HCEC 1CT (cell line): ENCODE results near the gene SPPL2B.

Experiments
- DNase-seq: peaks from one replicate; pipeline ENCODE4 v3.0.0-alpha.2; 2017

SPPL2B gene

GRCh38 chr19:2302319-2303210 is 25.9 kb upstream of the SPPL2B start:
- no peak for DNase-seq

DNA sequence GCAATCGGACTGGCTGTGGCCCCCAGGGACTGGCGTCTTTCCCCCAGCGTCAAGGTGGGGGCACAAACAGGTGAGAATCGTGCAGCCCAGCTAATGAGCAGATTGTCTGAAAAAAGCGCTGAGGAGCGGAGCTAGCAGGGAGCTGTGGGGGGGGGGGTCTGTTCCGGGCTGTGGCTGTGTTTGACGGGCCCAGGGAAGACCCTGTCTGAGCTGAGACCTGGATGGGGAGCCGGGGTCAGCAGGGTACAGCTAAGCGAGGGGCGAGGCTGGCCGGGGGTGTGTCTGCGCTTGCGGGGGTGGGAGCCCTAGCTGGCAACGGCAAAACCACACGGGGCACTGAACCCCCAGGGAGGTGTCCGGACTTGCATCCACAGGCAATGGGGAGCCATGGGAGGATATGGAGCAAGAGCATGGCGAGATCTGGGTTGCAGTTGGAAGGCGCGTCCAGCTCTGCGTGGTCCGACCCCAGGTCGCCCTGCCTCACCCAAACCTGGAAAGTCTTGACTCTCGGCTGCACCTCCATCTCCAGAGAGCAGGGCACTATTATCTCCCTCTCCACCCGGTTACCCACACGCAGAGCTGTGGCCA is 25.2 kb upstream of the SPPL2B start:
- DNase-seq = no peak

DNA sequence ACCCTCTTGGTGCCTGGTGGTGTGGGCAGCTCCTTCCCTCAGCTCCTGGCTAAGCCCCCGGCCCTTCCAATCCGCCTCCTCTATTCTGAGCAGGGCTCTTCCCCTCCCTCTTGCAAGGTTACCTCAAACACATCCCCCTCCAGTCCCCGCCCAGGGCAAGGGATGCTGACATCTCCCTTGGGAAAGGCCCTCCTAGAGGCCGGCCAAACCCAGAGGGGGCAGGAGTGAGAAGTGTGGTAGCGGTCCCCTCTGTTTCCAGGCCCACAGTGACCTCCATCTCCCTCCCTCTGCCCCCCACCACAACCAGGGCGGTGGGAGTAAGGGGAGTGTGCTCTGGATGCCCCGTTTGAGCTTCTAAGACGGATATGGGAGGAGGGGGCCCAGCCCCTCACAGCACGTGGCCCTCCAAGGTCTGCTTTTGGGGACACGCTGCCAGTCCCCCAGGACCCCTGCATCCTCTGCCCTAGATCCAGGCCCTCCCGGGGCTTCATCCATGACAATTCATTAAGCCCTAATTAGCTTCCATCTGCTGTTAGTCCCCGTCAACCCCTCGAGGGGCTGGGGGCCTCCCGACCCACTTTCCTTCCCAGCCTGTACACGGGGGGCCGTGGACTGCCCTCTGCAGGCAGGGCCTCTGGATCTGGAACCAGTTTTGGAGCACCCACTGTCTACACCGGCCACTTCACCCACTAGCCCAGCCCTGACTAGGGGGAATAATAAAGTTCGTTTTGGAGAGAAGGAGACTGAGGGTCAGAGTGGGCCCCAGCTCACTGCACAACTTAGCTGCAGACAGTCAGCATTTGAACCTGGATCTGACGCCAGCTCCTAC is 22.8 kb upstream of the SPPL2B start:
- no peak for DNase-seq

- DNase-seq = no peak
Observed at GRCh38 chr19:2306281-2306806, 22.1 kb upstream of the SPPL2B start.

DNA sequence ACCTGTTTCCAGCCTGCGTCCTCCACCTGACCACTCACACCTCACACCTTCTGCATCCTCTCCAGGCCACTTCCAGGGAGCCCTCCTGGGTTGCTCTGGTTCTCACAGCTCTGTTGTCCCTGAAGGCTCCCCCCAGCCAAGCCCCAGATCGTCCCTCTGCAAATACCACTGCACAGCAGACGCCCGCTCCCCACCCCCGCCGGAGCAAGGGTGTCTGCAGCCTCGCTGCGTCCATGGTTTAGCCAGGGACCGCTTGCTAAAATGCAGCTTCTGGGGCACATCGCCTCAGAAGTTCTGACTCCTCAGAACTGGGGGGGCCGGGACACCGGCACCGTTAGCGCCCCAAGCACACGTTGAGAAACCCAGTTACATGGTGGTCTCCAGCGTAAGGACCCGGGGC is 21.5 kb upstream of the SPPL2B start:
- no peak for DNase-seq

DNA sequence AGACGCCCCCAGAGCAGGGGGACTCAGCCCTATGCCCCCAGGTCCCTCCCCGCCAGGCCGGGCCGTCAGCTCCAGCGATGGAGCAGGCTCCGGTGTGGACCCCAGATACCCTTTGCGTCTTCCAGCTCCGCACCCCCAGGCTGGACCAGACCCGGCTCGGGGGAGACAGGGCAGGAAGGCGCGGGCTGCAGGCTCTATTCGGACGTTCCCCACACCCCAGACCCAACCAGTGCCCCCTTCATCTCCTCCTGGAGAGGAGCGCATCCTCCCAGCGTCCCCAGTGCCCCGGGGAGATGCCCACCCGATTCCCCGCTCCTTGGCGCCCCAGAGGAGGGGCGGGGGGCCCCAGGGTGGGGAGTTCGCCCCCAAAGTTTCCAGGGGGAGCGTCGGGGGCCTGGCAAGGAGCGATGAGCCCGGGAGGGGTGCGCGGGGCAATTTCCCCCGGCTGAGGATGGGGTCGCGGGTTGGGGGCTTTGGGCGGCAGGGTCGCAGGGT is 20.9 kb upstream of the SPPL2B start:
- no peak for DNase-seq

- DNase-seq = no peak
Observed at GRCh38 chr19:2308114-2308556, 20.3 kb upstream of the SPPL2B start, which contains the start of gene LINGO3. LINGO3 (minus strand) TSS chr19:2308154; CDS start chr19:2291776, 16,378 bp downstream.

DNA sequence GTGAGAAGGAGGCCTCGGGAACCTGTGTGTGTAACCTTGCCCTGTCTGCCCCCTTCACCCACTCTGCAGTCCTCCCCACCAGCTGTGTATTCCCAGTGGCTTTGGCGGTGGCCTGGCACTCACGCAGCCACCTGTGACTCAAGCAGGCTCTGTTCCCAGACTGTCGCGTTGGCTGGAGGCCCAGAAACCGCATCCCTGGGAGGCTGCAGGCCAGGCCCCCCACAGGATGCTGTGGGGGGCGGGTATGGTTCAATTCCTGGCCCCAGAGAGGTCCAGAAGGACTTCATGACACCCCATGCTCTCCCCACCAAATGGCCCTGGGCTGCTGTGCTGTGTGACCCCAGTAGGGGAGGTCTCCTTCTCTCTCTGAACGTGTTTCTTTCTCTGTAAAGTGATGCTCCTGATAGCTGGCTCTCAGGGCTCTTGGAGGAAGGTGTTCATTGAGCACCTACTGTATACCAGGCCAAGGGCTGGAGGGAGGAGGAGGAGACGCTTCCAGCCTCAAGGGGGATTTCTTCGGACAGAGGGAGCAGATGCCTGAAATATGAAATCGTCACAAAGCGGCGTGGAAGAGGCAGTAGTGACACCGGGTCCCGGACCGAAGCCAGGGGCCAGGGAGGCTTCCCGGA is 18.6 kb upstream of the SPPL2B start:
- DNase-seq = no peak

- no peak for DNase-seq
Observed at GRCh38 chr19:2311093-2311492, 17.4 kb upstream of the SPPL2B start.

GRCh38 chr19:2312820-2313501 is 15.5 kb upstream of the SPPL2B start:
- no peak for DNase-seq

GRCh38 chr19:2315121-2315817 is 13.2 kb upstream of the SPPL2B start:
- no peak for DNase-seq

GRCh38 chr19:2315818-2316353 is 12.6 kb upstream of the SPPL2B start:
- DNase-seq = peak; percentile 13

DNA sequence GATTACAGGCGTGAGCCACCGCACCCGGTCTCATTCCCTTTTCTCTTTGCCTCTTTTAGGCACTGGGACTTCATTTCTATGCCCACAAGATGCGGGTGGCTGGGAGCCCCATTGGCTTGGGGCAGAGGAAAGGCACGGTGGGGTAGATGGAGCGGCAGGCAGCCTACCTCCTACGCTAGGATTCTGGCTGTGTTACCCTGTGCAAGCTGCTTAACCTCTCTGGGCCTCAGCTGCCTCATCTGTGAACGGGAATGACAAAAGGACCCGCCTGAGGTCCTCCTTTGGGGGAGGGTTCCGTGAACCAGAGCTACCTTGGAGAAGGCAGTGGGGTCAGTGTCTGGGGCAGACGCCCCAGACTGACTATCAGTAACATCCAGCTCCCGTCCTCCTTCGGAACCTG is 11.2 kb upstream of the SPPL2B start:
- no peak for DNase-seq

DNA sequence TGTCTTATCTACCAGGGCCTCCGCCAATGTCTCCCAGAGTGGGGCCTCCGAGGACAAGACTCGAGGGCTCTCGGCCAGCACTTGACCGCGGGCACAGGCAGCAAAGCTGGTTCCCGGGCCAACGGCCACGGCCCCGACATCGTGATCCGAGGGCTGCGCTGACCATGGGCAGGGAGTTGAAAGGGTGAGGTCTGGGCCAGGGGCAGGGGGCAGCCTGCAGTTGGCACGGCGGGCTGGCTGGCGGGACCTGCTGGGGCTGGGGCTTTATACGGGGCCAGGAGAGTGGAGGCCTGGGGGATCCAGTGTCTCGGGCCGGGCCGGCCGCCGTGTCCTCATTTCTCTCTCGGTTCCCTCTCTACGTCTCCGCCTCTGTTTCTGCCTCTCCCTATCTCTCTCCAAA is 10.7 kb upstream of the SPPL2B start:
- no peak for DNase-seq

GRCh38 chr19:2318923-2319322 is 9.6 kb upstream of the SPPL2B start:
- DNase-seq = no peak

DNA sequence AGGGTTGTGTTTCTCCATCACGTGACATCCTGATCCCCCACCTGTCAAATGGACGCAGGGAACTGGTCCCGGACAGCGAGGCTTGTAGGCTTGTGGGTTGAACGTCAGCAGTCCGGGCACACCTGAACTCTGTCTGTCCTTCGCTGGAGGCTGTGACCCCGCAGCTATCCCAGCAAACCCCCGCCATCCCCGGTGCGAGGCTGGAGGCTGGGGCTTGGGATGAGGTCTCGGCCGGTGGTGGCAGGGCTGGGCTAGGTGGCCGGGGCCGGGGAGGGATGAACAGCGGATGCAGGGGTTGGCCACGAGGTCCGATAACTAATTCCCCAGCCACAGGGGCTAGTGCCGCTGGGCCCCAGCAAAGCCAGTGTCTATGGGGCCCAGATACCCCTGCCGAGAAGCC is 8.9 kb upstream of the SPPL2B start:
- DNase-seq = no peak

DNA sequence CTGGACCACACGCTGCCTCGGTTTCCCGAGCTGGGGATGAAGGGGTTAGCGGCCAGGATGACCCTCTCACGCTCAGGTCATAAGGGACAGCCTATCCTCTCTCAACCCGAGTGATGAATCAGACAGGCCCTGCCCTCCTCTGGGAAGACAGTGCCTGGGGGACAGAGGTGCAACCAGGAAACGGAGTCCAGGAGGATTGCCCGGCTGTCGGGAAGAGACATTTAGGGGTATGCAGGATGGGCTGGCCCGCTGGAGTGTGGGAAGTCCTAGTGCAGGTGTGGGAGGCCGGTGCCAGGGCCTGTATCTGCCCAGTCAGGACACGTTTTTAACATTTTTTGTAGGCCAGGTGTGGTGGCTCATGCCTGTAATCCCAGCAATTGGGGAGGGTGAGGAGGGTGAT is 8.4 kb upstream of the SPPL2B start:
- no peak for DNase-seq

DNA sequence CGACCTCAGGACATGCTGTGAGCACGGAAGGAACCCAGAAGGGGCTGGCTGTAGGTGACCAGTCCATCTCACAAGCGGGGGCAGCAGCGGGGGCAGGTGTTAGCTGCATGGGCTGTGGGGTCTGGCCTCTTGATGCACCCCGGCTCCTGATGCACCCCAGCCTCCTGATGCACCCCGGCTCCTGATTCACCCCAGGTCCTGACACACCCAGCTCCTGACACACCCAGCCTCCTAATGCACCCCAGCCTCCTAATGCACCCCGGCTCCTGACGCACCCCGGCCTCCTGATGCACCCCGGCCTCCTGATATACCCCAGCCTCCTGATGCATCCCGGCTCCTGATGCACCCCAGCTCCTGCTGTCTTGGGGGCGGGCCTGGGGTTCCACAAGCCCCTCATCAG is 7.5 kb upstream of the SPPL2B start:
- DNase-seq = no peak

DNA sequence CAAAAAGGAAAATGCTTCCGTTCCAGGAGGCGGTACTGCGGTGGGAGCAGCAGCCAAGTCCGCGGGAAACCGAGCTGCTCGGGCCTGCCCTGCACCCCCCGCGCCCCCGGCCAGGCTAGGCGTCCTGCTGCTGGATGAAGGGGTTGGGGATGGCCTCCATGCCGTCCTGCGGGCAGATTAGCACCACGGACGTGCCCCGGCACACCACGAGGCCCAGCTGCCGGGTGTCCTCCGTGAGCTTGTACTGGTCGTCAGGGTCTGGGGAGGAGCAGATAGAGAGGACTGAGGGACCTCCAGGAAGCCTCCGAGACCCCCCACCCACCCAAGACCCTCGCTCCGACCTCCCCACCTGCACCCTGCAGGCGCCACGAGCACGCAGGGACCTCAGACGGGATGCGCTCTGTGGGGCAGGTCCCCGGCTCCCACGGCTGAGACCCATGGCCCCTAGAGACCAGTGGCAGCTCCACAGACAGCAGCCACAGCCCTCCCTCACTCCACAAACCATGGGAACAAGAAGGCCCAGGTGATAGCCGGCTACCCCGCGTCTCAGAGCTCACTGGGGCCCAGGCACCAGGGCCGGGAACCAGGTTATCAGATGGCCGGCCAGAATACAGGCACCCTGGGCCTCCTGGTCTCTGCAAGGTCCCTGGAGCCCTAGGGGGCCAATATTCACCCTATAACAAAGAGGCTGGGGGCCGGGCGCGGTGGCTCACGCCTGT is 6.8 kb upstream of the SPPL2B start:
- no peak for DNase-seq

GRCh38 chr19:2323707-2324106 is 4.8 kb upstream of the SPPL2B start:
- DNase-seq = no peak
